ENCODE data around the gene GZMH.

GRCh38 chr14:24633353-24633752 is 23.9 kb upstream of the GZMH start:
- TF ChIP-seq CTCF (IDR thresholded peaks at IDR 0.05) (no peak), POLR2A (IDR thresholded peaks at IDR 0.05) (no peak)

Data from esophagus squamous epithelium (tissue), 4 donors.